Parathyroid adenoma (tissue), 2 donors: Measurements from ENCODE around the gene MLXIP.

Experiments
- H2AFZ ChIP-seq: fragments of 300-600 bp; sonication (generic); one replicate; pipeline ENCODE4 v1.7.0; 2017; ENCODE audit warnings: antibody characterized with exemption, mild to moderate bottlenecking
- H3K27ac ChIP-seq: fragments of 300-600 bp; sonication (generic); one replicate; pipeline ENCODE4 v1.7.0; 2017
- H3K27me3 ChIP-seq: fragments of 300-600 bp; sonication (generic); one replicate; pipeline ENCODE4 v1.7.0; 2017; ENCODE audit warnings: low read length; ENCODE audit not compliant: control insufficient read depth, insufficient read depth
- H3K36me3 ChIP-seq: fragments of 300-600 bp; sonication (generic); one replicate; pipeline ENCODE4 v1.7.0; 2017; ENCODE audit warnings: low read length; ENCODE audit not compliant: control insufficient read depth, insufficient read depth
- H3K4me1 ChIP-seq: fragments of 300-600 bp; sonication (generic); one replicate; pipeline ENCODE4 v1.7.0; 2017; ENCODE audit warnings: control low read depth
- H3K4me2 ChIP-seq: fragments of 300-600 bp; sonication (generic); one replicate; pipeline ENCODE4 v1.7.0; 2017; ENCODE audit warnings: low read length
- H3K4me3 ChIP-seq: fragments of 300-600 bp; sonication (generic); one replicate; pipeline ENCODE4 v1.7.0; 2017; ENCODE audit warnings: low read depth, low read length
- H3K79me2 ChIP-seq: fragments of 300-600 bp; sonication (generic); one replicate; pipeline ENCODE4 v1.7.0; 2017; ENCODE audit warnings: control low read depth
- H3K9ac ChIP-seq: fragments of 300-600 bp; sonication (generic); one replicate; pipeline ENCODE4 v1.7.0; 2017; ENCODE audit warnings: mild to moderate bottlenecking
- H3K9me3 ChIP-seq: fragments of 300-600 bp; sonication (generic); one replicate; pipeline ENCODE4 v1.7.0; 2017; ENCODE audit warnings: low read length; ENCODE audit not compliant: control insufficient read depth
- TF ChIP-seq, protein P1 (sequence below): fragments of 300-600 bp; sonication (generic); IDR thresholded peaks from one replicate; pipeline ENCODE4 v1.7.0; 2017; ENCODE audit warnings: antibody characterized with exemption, mild to moderate bottlenecking
- donor health status: primary hyperparathyroidism.

MLXIP gene

DNA sequence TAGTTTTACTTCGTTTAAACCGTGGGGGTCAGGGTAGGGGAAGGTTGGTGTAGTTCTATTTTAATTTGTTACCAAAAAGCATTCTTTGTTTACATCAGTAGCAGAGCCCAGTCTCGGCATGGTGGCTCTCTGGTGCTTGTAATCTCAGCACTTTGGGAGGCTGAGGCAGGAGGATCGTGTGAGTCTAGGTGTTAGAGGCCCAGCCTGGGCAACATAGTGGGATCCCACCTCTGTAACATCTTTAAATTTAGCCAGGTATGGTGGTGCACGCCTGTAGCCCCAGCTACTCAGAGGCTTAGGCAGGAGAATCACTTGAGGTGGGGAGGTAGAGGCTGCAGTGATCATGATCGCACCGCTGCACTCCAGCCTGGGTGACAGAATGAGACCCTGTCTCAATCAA, 106.5 kb downstream of the MLXIP start:
- no peak overlapping the region for H2AFZ ChIP-seq
- H3K9ac ChIP-seq, result no peak overlapping the region
- H3K27ac ChIP-seq, result no peak overlapping the region
- H3K4me1 ChIP-seq, result no peaks in the 10 kb centered on the region
- no peak overlapping the region for H3K4me3 ChIP-seq
- no peaks in the 10 kb centered on the region for H3K27me3 ChIP-seq
- no peaks in the 10 kb centered on the region for H3K36me3 ChIP-seq
- no peaks in the 10 kb centered on the region for H3K79me2 ChIP-seq
- H3K4me2 ChIP-seq, result no peak overlapping the region
- TF ChIP-seq, protein P1, sequence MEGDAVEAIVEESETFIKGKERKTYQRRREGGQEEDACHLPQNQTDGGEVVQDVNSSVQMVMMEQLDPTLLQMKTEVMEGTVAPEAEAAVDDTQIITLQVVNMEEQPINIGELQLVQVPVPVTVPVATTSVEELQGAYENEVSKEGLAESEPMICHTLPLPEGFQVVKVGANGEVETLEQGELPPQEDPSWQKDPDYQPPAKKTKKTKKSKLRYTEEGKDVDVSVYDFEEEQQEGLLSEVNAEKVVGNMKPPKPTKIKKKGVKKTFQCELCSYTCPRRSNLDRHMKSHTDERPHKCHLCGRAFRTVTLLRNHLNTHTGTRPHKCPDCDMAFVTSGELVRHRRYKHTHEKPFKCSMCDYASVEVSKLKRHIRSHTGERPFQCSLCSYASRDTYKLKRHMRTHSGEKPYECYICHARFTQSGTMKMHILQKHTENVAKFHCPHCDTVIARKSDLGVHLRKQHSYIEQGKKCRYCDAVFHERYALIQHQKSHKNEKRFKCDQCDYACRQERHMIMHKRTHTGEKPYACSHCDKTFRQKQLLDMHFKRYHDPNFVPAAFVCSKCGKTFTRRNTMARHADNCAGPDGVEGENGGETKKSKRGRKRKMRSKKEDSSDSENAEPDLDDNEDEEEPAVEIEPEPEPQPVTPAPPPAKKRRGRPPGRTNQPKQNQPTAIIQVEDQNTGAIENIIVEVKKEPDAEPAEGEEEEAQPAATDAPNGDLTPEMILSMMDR, result no peak
- H3K9me3 ChIP-seq, result no peaks in the 10 kb centered on the region

DNA sequence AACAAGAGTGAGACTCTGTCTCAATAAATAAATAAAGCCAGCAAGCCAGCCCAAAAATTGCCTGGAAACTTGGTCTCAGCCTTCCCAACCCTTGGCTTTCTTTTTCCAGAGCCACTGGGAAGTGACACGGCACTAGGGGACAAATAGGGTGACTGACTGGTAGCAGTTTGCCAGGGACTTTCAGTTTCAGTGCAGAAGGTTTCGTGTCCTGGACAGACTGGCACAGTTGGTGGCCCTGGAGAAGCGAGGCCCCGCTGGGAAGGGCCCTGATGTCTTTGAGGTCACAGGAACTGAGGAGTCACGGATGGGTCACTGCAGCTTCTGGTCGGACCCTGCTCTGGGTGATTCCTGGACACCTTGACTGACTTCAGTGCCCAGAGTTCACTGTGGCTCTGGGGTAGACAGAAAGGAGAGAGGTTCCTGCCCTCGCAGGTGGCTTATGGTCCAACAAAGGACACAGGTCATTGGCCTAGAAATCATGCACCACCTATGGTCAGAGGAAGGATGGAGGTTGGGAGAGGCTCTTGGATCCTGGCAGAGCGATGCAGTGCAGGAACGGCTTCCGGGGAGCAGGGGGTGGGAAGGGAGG, 107.0 kb downstream of the MLXIP start:
- Histone ChIP-seq H3K9me3 (no peaks in the 10 kb centered on the region), H3K36me3 (no peaks in the 10 kb centered on the region), H3K27ac (no peak overlapping the region), H3K4me3 (no peak overlapping the region), H3K9ac (no peak overlapping the region), H3K27me3 (no peaks in the 10 kb centered on the region), H3K79me2 (no peaks in the 10 kb centered on the region), H3K4me1 (no peaks in the 10 kb centered on the region), H2AFZ (no peak overlapping the region), H3K4me2 (no peak overlapping the region)
- TF ChIP-seq, protein P1, result no peak

DNA sequence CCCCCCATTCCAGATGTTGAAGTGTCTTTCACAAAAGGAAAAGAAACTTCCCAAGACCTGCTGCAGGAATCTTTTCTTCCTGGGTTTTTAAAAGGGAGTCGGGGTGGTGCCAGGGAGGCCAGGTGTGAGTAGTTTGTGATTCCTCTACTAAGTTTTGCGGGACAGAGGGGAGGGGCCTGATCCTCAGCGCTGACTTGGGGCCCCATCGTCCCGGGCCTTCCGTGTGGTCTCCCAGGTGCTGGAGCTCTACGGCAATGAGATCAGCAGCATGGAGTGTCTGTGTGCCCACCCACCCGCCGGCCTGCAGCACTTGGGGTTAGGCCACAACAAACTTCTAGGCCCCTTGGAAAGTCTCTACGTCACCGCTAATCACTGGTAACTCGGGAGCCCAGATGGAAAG, 108.9 kb downstream of the MLXIP start:
- H3K4me1 ChIP-seq, result no peaks in the 10 kb centered on the region
- TF ChIP-seq, protein P1, result no peak
- H3K9me3 ChIP-seq, result no peaks in the 10 kb centered on the region
- no peak overlapping the region for H3K4me2 ChIP-seq
- no peaks in the 10 kb centered on the region for H3K79me2 ChIP-seq
- no peak overlapping the region for H3K4me3 ChIP-seq
- H3K27me3 ChIP-seq, result no peaks in the 10 kb centered on the region
- H3K9ac ChIP-seq, result no peak overlapping the region
- no peak overlapping the region for H3K27ac ChIP-seq
- H3K36me3 ChIP-seq, result no peaks in the 10 kb centered on the region
- H2AFZ ChIP-seq, result no peak overlapping the region

DNA sequence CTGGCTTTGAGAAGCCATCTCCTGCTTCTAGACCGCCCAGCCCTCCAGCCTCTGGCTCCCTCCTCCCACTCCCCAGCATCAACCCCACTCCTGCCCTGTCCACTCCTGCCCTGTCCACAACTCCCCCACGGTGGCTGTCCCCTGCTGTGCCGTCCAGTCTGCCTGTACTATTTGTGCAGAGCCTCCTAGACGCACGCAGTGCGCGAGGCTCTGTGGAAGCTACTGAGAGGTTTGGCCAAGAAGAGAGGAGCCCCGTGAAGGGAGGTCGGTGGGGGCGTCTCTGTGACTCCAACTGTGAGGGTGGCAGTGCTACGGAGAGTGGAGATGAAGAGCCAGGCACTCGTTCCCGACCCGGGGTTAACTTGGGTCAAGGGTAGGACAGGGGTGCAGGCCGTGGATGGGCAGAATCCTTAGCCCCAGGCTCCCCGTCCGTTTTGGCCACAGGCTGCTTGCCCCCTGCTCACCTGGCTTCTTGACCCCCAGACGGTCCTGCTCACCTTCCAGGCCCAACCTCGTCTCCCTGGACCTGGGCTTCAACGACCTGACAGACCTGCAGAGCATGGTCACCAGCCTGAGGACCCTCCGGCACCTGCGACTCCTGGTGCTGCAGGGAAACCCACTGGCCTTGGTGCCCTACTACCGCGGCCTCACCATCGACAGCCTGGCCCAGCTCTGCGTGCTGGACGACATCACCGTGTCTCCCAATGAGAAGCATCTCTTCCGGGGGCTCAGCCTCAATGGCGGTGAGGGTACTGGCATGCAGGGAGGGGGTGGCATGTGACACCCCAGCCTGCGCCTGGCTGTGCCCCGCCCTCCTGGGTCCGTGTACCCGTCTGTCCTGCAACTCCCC, 111.3 kb downstream of the MLXIP start:
- H3K27ac ChIP-seq, result no peak overlapping the region
- TF ChIP-seq, protein P1, result no peak
- H3K27me3 ChIP-seq, result no peaks in the 10 kb centered on the region
- H3K36me3 ChIP-seq, result no peaks in the 10 kb centered on the region
- H3K4me2 ChIP-seq, result no peak overlapping the region
- no peaks in the 10 kb centered on the region for H3K4me1 ChIP-seq
- H3K4me3 ChIP-seq, result no peak overlapping the region
- H3K9ac ChIP-seq, result no peak overlapping the region
- H3K79me2 ChIP-seq, result no peaks in the 10 kb centered on the region
- H2AFZ ChIP-seq, result no peak overlapping the region
- no peaks in the 10 kb centered on the region for H3K9me3 ChIP-seq
